GM15510 (cell line): ENCODE measurements around the gene ACTG2.

Source experiments
- POLR2A ChIP-seq: IDR thresholded peaks from 3 replicates; pipeline ENCODE4 v1.6.1; 2011; ENCODE audit warnings: borderline replicate concordance; ENCODE audit not compliant: insufficient read length; ENCODE audit errors: extremely low read depth

ACTG2 gene

DNA sequence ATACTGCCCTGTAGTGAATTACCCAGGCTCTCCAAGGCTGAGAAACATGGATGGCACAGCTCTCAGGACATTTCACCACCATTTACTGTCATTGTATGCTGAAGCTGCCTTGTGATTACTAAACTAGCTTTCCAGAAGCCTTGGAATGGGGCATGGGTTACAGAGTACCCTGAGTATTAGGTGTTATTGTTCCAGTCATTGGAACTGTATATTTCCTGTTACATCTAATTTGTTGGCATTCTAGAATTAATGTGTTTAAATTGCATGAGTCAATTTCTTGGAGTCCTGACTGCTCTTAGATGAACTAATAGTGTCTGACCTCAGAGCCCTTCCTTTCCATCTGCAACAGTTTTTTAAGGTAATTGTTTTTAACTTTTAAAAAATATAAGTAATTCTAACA, 42.8 kb downstream of the ACTG2 start:
- TF ChIP-seq POLR2A = no peak

DNA sequence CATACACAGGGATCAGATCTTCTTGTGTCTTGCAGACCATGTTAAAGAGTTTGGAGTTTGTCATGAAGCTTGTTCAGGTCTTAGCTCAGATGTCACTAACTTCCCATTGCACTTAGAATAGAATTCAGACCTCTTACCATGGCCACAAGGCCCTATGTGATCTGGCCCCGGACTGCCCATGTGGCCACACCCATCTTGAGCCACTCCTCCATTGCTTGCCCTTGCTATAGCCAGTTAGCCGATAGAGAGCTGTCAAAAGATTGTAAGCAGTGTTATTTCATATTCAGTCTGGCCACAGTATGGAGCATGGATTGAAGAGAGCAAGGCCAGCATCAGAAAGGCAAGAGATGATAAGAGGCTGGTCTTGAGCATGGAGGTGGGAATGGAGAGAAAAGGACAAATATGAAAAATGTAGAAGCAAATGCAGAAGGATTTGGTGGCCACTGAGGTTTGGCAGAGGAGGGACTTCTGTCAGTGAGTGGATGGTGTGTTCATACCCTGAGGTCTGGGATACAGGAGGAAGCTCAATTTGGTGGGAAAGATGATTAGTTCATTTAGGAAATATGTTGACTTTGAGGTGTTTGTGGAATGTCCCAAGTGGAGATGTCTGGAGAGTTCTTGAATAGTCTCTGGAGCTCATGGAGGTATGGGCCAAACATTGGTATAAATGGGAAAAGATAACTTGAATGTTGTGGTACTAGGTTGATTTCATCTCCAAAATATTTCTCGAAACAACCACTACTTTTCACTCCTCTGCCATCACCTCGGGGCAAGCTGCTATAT, 44.5 kb downstream of the ACTG2 start:
- TF ChIP-seq POLR2A = no peak

DNA sequence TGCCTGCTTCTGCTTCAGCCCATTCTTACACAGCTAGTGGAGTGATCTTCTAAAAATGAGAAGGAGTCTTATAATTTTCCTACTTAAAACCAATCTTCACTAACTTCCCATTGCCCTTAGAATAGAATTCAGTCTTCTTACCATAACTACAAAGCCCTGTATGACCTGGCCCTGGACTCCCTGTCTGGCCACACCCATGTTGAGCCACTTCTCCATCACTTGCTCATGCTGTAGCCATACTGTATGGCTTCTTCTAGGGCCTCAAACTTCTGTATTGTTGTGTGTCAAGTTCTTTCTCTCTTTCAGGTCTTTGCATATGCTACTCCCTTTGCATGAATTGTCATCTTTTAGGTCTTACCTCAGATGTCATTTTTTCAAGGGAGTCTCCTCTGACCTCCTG, 45.1 kb downstream of the ACTG2 start:
- no peak for TF ChIP-seq POLR2A

DNA sequence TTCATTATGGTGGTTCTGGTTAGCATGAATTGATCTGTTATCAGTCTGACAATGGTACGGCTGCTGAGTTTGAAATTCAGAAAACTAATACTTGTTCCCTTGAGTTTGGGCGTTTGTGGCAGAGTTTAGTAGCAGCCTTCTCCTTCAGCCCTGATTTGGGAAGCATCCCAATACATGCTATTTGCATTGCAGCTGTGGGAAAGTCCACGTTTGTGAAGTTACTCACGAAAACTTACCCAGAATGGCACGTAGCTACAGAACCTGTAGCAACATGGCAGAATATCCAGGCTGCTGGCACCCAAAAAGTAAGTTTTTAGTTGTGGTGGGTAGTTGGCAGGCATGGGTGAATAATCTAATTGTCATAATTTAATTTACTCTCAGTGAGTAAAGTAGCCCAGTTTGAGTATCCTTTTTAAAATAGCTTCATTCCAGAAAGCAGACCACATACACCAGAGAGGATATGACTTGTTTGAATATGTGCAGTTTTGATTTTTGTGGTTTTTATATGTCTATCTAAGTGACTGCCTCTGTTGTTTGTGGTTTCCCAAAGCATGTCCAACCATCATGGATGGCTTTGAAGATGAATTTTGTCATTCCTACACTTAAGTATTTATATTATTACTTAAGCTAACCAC, 46.0 kb downstream of the ACTG2 start:
- TF ChIP-seq POLR2A = no peak

DNA sequence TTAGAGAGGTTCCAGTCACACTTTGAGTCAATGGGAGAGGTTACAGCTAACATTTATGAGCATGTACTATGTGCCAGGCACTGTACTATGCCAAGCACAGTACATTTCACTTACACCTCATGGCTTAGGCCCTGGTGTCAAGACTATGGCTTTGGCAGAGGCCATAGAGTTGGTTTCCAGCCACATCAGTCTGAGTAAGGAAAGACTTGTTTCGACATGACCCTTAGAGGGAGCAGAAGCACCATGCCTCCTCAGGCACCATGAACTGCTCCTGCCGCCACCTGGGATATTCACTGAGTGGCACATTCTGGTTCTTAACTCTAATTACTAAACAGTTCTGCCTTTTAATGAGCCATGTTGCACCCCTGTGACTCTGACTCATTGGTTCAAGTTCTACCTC, 46.6 kb downstream of the ACTG2 start:
- no peak for TF ChIP-seq POLR2A

DNA sequence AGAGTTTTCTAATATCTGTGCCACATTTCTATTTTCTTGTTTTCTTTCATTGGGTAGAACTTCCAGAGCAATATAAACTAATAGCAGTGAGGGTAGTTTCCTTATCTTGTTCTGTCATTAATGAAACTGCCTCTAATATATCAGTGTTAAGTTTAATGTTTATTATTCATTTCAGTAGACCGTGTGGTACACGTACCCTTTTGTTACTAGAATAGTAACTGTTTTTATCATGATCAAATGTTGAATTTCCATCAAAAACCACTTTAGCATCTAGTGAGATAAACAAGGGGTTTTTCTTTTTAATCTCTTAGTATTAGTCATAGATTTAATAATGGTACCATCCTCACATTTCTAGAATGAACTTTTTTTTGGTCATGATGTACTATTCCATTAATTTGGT, 49.9 kb downstream of the ACTG2 start:
- TF ChIP-seq POLR2A = no peak

DNA sequence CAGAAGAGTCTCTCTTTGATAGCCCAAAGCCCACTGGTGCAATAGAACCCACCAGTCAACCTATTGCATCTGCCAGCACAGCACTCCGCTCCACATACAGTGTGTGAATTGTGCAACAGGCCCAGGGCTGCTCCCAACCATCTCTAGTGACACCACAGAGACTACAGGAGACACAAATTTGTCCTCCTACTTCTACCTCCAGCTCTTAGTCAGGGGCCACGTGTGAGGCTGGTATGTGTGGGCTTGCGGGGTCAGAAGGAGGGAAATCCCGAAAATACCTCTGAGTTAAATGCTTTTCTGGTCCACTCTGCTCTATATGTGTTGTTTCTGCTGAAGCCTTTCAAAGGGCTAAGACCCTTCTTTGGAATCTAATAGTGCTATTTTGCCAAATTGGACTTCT, 51.9 kb downstream of the ACTG2 start:
- no peak for TF ChIP-seq POLR2A

DNA sequence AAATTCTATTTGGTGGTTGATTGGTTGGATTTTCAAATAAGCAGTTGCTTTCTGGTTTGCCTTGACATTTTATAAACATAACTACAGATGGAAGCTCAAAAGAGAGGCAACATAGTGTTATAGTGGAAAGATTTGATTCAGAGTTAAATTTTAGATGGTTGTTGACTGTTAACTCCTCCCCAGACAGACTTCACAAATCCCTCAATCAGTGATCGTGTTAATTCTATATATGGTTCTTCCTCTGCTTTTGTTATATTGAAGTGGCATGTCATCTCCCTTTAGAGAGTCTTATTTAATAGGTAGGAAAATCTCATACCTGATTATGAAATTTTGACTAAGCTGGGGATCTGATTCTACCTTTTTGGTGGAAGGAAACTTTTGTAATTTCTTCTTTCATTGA, 53.4 kb downstream of the ACTG2 start:
- TF ChIP-seq POLR2A = no peak

DNA sequence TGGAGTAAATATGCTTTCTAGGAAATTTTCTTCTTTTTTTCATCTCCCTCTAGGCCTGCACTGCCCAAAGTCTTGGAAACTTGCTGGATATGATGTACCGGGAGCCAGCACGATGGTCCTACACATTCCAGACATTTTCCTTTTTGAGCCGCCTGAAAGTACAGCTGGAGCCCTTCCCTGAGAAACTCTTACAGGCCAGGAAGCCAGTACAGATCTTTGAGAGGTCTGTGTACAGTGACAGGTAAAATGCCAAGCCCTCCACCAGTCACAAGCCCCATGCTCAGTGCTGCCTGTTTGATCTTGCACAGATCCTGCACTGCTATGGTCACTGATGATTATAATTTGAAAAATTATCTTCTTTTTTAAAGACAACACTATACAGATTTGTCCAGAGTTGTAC, 53.9 kb downstream of the ACTG2 start:
- no peak for TF ChIP-seq POLR2A

DNA sequence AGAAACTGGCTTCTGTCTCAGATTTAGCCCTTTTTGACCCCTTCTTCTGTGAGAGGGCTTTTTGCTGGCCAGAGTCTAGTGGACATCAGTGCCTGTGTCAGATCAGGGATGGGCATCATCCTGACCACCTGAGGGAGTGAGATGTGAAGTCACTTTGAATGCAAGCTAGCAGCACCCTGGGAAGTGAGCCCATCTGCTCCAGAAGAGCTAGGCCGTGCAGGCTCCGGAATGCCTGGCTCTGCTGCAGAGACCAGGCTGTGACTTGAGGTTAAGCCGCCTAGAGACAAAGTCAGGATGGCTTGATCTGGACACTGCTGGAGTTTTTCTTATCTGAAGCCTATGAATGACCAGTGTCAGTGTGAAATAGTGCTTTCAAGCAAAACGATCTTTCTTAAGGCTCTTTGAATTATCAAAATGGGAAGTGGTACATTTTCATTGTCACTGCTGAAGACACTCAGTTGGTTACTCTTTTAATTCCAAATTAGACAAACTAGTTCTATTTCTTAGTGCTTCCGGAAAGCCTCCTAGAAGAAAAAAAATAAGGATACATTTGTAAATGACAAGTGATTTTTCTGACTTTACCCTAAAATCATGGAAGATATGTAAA, 54.7 kb downstream of the ACTG2 start:
- no peak for TF ChIP-seq POLR2A

DNA sequence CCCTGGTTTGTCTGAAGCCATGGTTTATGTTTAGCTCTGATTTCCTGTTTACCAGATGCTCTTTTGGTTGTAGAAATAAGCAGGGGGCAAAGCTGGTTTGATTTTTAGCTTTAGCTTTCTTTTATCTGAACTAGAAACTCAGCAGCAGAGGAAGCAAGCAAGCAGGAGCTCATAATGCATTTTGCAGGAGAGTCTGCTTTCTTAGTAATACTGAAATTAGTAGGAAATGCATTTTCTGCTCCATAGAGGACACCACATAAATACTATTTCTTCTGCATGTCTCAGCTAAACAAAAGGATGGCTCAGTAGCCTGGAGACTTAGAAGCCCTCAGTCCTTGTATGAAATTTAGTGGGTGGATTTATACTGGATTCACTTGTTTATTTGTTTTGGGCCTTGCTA, 57.0 kb downstream of the ACTG2 start:
- no peak for TF ChIP-seq POLR2A

DNA sequence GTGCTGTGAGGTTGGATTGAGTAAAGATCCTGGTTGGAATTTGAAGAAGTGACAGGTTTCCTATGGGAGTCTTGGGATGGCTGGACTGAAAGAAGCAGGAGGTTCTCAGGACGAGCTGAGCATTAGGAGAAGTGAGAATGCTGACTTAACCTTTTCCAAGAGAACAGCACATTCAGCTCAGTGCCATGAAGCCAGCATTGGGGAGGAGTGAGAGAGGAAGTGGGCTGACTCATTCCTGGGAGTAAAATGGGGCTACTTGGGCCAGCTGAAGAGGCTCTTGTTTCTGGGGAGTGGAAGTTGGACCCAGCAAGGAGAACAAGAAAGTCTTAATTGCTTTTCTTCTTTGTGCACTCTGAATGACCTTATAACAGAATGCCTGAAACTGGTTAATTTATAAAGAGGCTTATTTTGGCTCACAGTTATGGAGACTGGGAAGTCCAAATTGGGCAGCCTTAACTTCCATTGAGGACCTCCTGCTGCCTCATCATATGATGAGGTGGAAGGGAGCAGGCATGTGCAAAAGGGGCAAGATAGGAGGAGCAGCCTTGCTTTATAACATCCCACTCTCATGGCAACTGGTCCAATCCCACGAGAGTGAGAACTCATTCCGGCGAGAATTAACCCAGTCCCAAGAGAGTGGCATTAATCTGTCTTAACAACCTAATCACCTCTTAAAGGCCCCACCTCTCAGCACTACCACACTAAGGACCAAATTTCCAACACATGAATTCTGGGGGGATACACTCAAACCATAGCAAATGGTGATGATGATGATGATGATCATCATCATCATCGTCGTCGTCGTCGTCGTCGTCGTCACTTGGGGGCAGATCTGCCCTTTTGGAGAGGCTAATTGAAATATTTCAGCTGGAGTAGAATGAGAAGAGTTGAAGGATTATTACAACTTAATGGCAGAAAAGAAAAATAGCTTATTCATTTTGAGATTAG, 60.0 kb downstream of the ACTG2 start:
- no peak for TF ChIP-seq POLR2A

DNA sequence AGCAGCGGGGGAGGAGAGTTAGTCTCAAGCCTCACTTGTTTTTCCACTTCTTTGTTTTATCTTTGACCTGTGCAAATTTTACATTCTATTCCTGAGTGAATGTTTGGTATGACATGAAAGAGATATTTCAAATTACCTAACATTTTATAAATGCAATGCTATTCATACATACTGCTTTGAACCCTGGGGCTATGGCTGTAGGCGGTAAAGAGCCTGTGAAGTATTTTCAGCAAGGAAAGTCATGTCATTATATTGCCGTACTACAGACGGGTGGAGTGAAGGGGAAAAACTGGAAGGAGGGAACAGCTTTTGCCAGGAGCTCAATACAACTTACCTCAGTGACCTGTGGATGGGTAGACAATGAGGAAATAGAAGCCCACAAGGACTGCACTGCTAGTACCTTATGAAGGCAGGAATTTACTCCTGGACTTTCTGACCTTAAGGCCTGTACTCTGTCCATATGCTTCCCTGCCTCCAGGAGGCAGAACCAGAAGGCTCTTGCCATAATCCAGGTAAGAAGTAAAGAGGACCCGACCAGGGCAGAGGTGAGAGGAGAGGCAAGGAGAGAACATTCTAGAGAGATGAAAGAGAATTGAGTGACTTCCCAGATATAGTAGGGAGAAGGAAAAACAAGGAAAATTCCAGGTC, 63.5 kb downstream of the ACTG2 start:
- TF ChIP-seq POLR2A = no peak

DNA sequence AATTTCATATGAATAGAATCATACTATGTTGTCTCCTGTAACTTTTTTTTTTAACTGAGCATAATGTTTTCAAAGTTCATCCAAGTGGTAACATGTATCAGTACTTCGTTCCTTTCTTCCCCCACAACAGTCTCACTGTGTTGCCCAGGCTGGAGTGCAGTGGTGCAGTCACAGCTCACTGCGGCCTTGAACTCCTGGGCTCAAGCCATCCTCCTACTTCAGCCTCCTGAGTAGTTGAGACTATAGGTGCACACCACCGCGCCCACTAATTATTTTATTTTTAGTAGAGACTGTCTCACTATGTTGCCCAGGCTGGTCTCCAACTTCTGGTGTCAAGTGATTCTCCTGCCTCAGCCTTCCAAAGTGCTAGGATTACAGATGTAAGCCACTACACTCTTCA, 68.5 kb downstream of the ACTG2 start:
- no peak for TF ChIP-seq POLR2A
